HL-60 (cell line): ENCODE data around the gene CORO2A.

Source experiments
- DNase-seq, 2 experiments: peaks; one replicate each; pipeline ENCODE4 v3.0.0-alpha.2; 2010 to 2020; ENCODE audit warnings: low read depth in 1 of 2, low spot score in 1 of 2
- H3K27ac ChIP-seq: fragments of 250-450 bp; sonication (Bioruptor Pico); replicated peaks from 2 replicates; pipeline ENCODE4 v1.5.1; 2020; ENCODE audit warnings: mild to moderate bottlenecking, moderate library complexity
- H3K27me3 ChIP-seq: fragments of 250-450 bp; sonication (Bioruptor Pico); 2 replicates; pipeline ENCODE4 v1.5.1; 2021; ENCODE audit warnings: mild to moderate bottlenecking, moderate library complexity; ENCODE audit not compliant: insufficient read depth, poor library complexity, severe bottlenecking
- H3K4me3 ChIP-seq: replicated peaks from 2 replicates; pipeline ENCODE4 v1.5.1; 2011; ENCODE audit warnings: mild to moderate bottlenecking, control low read depth, low read length; ENCODE audit not compliant: insufficient read depth
- GABPA ChIP-seq: IDR thresholded peaks from 2 replicates; pipeline ENCODE4 v1.6.1; 2012; ENCODE audit warnings: low read depth
- POLR2AphosphoS5 ChIP-seq: IDR thresholded peaks from 2 replicates; pipeline ENCODE4 v1.6.1; 2012; ENCODE audit warnings: low read depth
- SPI1 ChIP-seq: IDR thresholded peaks from 2 replicates; pipeline ENCODE4 v1.6.1; 2012; ENCODE audit warnings: low read depth, mild to moderate bottlenecking, borderline replicate concordance
- TF ChIP-seq, protein P1 (sequence below): IDR thresholded peaks from one replicate; pipeline ENCODE4 v1.5.1; 2011; ENCODE audit warnings: low read length, control low read depth, inconsistent platforms; ENCODE audit not compliant: insufficient read depth
- TF ChIP-seq, protein P2 (sequence below): IDR thresholded peaks from 2 replicates; pipeline ENCODE4 v1.6.1; 2012; ENCODE audit warnings: low read depth; ENCODE audit not compliant: insufficient replicate concordance

Gene CORO2A

DNA sequence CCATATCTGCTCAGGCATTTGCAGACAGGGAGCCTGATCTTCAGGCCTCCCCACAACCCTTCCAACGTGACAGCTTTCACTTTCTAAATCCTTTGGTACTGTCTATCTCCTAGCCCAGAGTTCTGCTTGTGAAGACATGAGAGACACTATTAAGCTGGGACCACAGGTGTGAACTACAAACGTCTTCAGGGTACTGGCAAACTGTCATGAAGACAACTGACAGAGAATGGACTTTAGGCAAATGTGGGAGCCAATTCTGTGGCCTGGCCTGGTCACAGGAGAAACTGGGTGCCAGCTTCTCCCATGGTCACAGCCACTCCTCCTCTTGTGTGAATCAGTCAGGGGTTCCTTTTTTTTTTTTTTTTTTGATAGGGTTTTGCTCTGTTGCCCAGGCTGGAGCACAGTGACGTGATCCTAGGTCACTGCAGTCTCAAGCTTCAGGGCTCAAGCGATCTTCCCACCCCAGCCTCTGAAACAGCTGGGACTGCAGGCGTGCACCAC is 83.9 kb downstream of the CORO2A start:
- TF ChIP-seq SPI1, result peak; percentile 48; the same call in 1 of the 2 replicates
- TF ChIP-seq, protein P1, sequence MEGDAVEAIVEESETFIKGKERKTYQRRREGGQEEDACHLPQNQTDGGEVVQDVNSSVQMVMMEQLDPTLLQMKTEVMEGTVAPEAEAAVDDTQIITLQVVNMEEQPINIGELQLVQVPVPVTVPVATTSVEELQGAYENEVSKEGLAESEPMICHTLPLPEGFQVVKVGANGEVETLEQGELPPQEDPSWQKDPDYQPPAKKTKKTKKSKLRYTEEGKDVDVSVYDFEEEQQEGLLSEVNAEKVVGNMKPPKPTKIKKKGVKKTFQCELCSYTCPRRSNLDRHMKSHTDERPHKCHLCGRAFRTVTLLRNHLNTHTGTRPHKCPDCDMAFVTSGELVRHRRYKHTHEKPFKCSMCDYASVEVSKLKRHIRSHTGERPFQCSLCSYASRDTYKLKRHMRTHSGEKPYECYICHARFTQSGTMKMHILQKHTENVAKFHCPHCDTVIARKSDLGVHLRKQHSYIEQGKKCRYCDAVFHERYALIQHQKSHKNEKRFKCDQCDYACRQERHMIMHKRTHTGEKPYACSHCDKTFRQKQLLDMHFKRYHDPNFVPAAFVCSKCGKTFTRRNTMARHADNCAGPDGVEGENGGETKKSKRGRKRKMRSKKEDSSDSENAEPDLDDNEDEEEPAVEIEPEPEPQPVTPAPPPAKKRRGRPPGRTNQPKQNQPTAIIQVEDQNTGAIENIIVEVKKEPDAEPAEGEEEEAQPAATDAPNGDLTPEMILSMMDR, result no peak
- peak in 1 of 2 experiments; percentile 56 for DNase-seq
- no peak overlapping the region for H3K4me3 ChIP-seq
- H3K27ac ChIP-seq, result peak overlapping the region; percentile 80
- no peaks in the 10 kb centered on the region for H3K27me3 ChIP-seq

DNA sequence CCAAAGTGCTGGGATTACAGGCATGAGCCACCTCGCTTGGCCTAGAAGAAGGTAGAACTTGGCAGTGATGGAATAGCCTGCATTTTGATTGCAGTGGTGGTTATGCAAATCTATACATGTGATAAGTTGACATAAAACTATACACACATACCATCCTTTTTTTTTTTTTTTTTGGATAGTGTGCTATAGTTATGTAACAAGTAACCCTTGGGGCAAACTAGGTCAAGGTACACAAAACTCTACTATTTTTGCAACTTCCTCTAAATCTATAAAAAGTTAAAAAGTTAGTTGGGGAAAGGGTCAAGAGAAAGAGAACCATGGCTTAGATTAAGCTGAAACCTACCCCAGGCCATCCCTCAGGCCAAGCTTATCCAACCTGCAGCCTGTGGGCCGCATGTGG is 84.5 kb downstream of the CORO2A start:
- no peak for TF ChIP-seq GABPA
- TF ChIP-seq SPI1, result peak; percentile 20; the same call in 1 of the 2 replicates
- Histone ChIP-seq H3K4me3 (no peak overlapping the region), H3K27ac (peak overlapping the region; percentile 80), H3K27me3 (no peaks in the 10 kb centered on the region)
- DNase-seq, result no peak

DNA sequence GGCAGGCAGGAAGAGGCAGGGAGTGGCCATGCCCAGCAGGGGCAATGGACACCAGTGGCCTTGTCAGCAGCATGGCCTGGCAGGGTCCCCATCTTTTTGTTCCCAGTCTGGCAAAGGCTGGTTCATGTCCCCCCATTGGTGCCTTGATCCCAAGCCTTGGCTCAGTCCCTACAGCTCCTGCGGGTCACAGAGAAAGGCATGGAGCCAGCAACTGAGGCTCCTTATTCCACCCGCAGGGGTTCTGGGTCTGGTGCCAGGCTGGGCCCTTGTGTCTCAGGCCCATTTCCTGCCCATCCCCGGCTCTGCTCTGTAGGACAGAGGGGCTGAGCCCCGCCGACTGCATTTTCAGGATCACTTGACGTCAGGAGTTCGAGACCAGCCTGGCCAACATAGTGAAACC is 87.4 kb downstream of the CORO2A start:
- DNase-seq, result no peak
- TF ChIP-seq POLR2AphosphoS5 (no peak), GABPA (no peak), SPI1 (no peak)
- TF ChIP-seq, protein P1, result no peak
- TF ChIP-seq, protein P2, sequence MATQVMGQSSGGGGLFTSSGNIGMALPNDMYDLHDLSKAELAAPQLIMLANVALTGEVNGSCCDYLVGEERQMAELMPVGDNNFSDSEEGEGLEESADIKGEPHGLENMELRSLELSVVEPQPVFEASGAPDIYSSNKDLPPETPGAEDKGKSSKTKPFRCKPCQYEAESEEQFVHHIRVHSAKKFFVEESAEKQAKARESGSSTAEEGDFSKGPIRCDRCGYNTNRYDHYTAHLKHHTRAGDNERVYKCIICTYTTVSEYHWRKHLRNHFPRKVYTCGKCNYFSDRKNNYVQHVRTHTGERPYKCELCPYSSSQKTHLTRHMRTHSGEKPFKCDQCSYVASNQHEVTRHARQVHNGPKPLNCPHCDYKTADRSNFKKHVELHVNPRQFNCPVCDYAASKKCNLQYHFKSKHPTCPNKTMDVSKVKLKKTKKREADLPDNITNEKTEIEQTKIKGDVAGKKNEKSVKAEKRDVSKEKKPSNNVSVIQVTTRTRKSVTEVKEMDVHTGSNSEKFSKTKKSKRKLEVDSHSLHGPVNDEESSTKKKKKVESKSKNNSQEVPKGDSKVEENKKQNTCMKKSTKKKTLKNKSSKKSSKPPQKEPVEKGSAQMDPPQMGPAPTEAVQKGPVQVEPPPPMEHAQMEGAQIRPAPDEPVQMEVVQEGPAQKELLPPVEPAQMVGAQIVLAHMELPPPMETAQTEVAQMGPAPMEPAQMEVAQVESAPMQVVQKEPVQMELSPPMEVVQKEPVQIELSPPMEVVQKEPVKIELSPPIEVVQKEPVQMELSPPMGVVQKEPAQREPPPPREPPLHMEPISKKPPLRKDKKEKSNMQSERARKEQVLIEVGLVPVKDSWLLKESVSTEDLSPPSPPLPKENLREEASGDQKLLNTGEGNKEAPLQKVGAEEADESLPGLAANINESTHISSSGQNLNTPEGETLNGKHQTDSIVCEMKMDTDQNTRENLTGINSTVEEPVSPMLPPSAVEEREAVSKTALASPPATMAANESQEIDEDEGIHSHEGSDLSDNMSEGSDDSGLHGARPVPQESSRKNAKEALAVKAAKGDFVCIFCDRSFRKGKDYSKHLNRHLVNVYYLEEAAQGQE, result no peak
- H3K27ac ChIP-seq, result peak overlapping the region; percentile 79
- H3K27me3 ChIP-seq, result no peaks in the 10 kb centered on the region
- H3K4me3 ChIP-seq, result no peak overlapping the region

DNA sequence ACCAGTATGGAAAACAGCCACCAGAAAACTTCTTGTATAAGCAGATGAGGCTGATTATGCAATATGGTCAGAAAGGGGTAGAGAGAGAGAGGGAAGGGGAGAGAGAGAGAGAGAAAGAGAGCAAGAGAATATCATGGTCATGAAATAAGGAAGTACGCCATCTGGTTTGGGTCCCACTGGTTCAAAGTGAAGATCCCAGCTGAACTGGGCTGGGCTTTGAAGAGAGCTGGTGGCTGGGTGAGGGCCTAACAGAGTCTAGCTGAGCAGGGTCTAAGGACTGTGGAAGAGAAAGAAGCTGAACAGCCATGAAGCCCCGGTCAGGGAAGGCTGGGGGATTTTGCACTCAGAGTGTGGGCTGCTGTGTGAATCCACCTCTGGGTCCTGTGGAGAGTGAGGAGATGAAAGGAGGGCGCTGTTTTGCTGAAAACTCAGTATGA is 88.0 kb downstream of the CORO2A start:
- no peak overlapping the region for H3K4me3 ChIP-seq
- no peak for TF ChIP-seq GABPA
- TF ChIP-seq, protein P2, result no peak
- TF ChIP-seq, protein P1, result no peak
- peak; percentile 55; the same call in 1 of the 2 replicates for TF ChIP-seq SPI1
- peak; percentile 81 for TF ChIP-seq POLR2AphosphoS5
- peak; percentile 93 to 96 for DNase-seq
- no peaks in the 10 kb centered on the region for H3K27me3 ChIP-seq
- H3K27ac ChIP-seq, result peak overlapping the region; percentile 79
